Measurements from ENCODE around the gene NR2F2. TPM values are rescaled to one million over a fixed set of nuclear protein-coding genes. Genes with fewer than 3 reads are reported as not detected.

Gene NR2F2
- polyA plus RNA-seq, 1 of the 3 experiments (the other 2 are of a cell fraction): 3.9 TPM

- TF ChIP-seq USF2 (IDR thresholded peaks at IDR 0.05; ENCODE audit: borderline replicate concordance, low read depth, low read length): no peak
These were observed 7.8 kb upstream of the NR2F2 start (continued) for GRCh38 chr15:96322536-96323318.

- TF ChIP-seq FOSL2 (IDR thresholded peaks at IDR 0.05; ENCODE audit: borderline replicate concordance, low read depth): no peak
- no peak for TF ChIP-seq GATA2 (CRISPR knock-in tag; IDR thresholded peaks at IDR 0.05)
- no peak; the same call in 1 of the 2 replicates for TF ChIP-seq EZH2phosphoT487 (IDR thresholded peaks at IDR 0.05; ENCODE audit: borderline replicate concordance, low read depth)
- no peak for TF ChIP-seq IRF3 (IDR thresholded peaks at IDR 0.05; ENCODE audit: low read depth, low read length)
- no peak for TF ChIP-seq ZBTB33 (IDR thresholded peaks at IDR 0.05; ENCODE audit: borderline replicate concordance, low read depth)
- TF ChIP-seq YY1 (IDR thresholded peaks at IDR 0.05; ENCODE audit: low read depth): no peak
- TF ChIP-seq CHD2 (IDR thresholded peaks at IDR 0.05; ENCODE audit: low read length, partially characterized antibody): no peak
- TF ChIP-seq MXI1 (IDR thresholded peaks at IDR 0.05; ENCODE audit: low read depth, low read length): no peak
- no peak for TF ChIP-seq ELF1 (IDR thresholded peaks at IDR 0.05)
- TF ChIP-seq NFIC (IDR thresholded peaks at IDR 0.05; ENCODE audit: borderline replicate concordance): no peak
- TF ChIP-seq FOXM1 (IDR thresholded peaks at IDR 0.05; ENCODE audit: low read depth): no peak
- TF ChIP-seq NRF1 (IDR thresholded peaks at IDR 0.05; ENCODE audit: low read depth, low read length): no peak
- TF ChIP-seq USF1 (IDR thresholded peaks at IDR 0.05; ENCODE audit: borderline replicate concordance, low read depth): no peak
- TF ChIP-seq RXRA (IDR thresholded peaks at IDR 0.05; ENCODE audit: borderline replicate concordance, low read depth): no peak
- no peak overlapping the region for H3K4me3 ChIP-seq (ENCODE audit: low read depth in 2 of 2, low read length in 1 of 2)
- no peak overlapping the region for H2AFZ ChIP-seq (ENCODE audit: low read depth)
- ChIA-PET CTCF (no interaction called here), POLR2A (no interaction called here)
- 27% methylated on average over 18 of the region's 29 CpGs for WGBS (ENCODE audit: low lambda C conversion rate)
- no peaks in the 10 kb centered on the region for H3K9me2 ChIP-seq
- no peaks in the 10 kb centered on the region for H3F3A ChIP-seq (replicated peaks; ENCODE audit: insufficient read depth)
- peaks cover 70% of the 10 kb centered on the region for H3K27me3 ChIP-seq (ENCODE audit: insufficient read depth)
- no peaks in the 10 kb centered on the region; a peak in 1 of 4 replicates for H3K4me1 ChIP-seq (ENCODE audit: control insufficient read depth in 1 of 2, insufficient read depth in 2 of 2, low read depth in 1 of 2, low read length in 1 of 2)
- H4K20me1 ChIP-seq (ENCODE audit: insufficient read depth): no peaks in the 10 kb centered on the region
- H3K9me3 ChIP-seq: no peaks in the 10 kb centered on the region
- DNase-seq: no peak
- H3K4me2 ChIP-seq: no peak overlapping the region
- H3K79me2 ChIP-seq (ENCODE audit: insufficient read depth): no peaks in the 10 kb centered on the region
- H3K27ac ChIP-seq (ENCODE audit: low read depth in 2 of 2, low read length in 1 of 2): no peak overlapping the region
- no peak overlapping the region for H3K9ac ChIP-seq
- no peaks in the 10 kb centered on the region for H3K36me3 ChIP-seq (replicated peaks in 1 of 2; ENCODE audit: control insufficient read depth in 1 of 2, insufficient read depth in 2 of 2, low read length in 1 of 2)
These were observed 7.0 kb upstream of the NR2F2 start for GRCh38 chr15:96323319-96324145.
